RWPE1 (cell line): ENCODE results near the gene CLPTM1.

Source experiments
- CTCF ChIA-PET: fragments of 350-600 bp; sonication (Branson Sonifier 250); formaldehyde crosslinking; extraction: SDS; loops from one replicate; lab custom pipeline; 2021; lab: Yijun Ruan, JAX
- POLR2A ChIA-PET: fragments of 400-600 bp; formaldehyde crosslinking; extraction: SDS; loops from one replicate; lab custom pipeline; 2020; ENCODE audit warnings: antibody characterized with exemption; ENCODE audit not compliant: low non-redundant PET; lab: Yijun Ruan, JAX
- DNase-seq: peaks from one replicate; pipeline ENCODE4 v3.0.0; 2012; ENCODE audit warnings: low spot score
- H3K27ac ChIP-seq: fragments of 450-650 bp; 2 replicates; pipeline ENCODE4 v1.5.1; 2017
- TF ChIP-seq, protein P1 (sequence below): fragments of 450-650 bp; conservative IDR thresholded peaks from 2 replicates; pipeline ENCODE4 v1.5.1; 2017; ENCODE audit warnings: low read depth, mild to moderate bottlenecking

Gene CLPTM1

GRCh38 chr19:45009625-45010255, 54.6 kb downstream of the CLPTM1 start:
- H3K27ac ChIP-seq: no peak overlapping the region
- TF ChIP-seq, protein P1, sequence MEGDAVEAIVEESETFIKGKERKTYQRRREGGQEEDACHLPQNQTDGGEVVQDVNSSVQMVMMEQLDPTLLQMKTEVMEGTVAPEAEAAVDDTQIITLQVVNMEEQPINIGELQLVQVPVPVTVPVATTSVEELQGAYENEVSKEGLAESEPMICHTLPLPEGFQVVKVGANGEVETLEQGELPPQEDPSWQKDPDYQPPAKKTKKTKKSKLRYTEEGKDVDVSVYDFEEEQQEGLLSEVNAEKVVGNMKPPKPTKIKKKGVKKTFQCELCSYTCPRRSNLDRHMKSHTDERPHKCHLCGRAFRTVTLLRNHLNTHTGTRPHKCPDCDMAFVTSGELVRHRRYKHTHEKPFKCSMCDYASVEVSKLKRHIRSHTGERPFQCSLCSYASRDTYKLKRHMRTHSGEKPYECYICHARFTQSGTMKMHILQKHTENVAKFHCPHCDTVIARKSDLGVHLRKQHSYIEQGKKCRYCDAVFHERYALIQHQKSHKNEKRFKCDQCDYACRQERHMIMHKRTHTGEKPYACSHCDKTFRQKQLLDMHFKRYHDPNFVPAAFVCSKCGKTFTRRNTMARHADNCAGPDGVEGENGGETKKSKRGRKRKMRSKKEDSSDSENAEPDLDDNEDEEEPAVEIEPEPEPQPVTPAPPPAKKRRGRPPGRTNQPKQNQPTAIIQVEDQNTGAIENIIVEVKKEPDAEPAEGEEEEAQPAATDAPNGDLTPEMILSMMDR: no peak
- CTCF ChIA-PET: interaction anchor here (0.7 kb wide), 1 partner anchor 475 kb away, joined by 3 read pairs; no protein-coding TSS in a partner anchor
- POLR2A ChIA-PET: no interaction called here
- no peak for DNase-seq

- ChIA-PET CTCF (interaction anchor here (0.7 kb wide), 1 partner anchor 475 kb away, joined by 3 read pairs; no protein-coding TSS in a partner anchor), POLR2A (interaction anchor here (0.6 kb wide), 1 partner anchor 29 kb away, joined by 9 read pairs; no protein-coding TSS in a partner anchor)
Measured at GRCh38 chr19:45010306-45010705, 55.1 kb downstream of the CLPTM1 start.

GRCh38 chr19:45011959-45012358, 56.8 kb downstream of the CLPTM1 start:
- CTCF ChIA-PET: interaction anchor here (0.7 kb wide), 1 partner anchor 91 kb away, joined by 3 read pairs; no protein-coding TSS in a partner anchor

More at GRCh38 chr19:45010306-45010705, 55.1 kb downstream of the CLPTM1 start:
- TF ChIP-seq, protein P1: no peak
- H3K27ac ChIP-seq: no peak overlapping the region
- no peak for DNase-seq

GRCh38 chr19:45016388-45017314, 61.5 kb downstream of the CLPTM1 start:
- peak; percentile 68 for DNase-seq
- H3K27ac ChIP-seq: 0 out of 2 replicates have a peak overlapping the region, but pooled peaks have one; percentile 17
- TF ChIP-seq, protein P1: peak; percentile 66
- CTCF ChIA-PET: interaction anchor here (0.5 to 0.8 kb wide), 3 partner anchors 9 to 246 kb away, joined by 3 read pairs; no protein-coding TSS in a partner anchor
- POLR2A ChIA-PET: no interaction called here

More at GRCh38 chr19:45011959-45012358, 56.8 kb downstream of the CLPTM1 start:
- DNase-seq: no peak
- TF ChIP-seq, protein P1: no peak
- H3K27ac ChIP-seq: no peak overlapping the region
- POLR2A ChIA-PET: no interaction called here

GRCh38 chr19:45019187-45019586, 64.0 kb downstream of the CLPTM1 start:
- ChIA-PET POLR2A (no interaction called here), CTCF (no interaction called here)
- H3K27ac ChIP-seq: no peak overlapping the region

More at GRCh38 chr19:45019187-45019586, 64.0 kb downstream of the CLPTM1 start:
- TF ChIP-seq, protein P1: no peak
- DNase-seq: no peak
